HG03354 (cell line): Measurements from ENCODE around the gene XRCC4.

Experiments
- ATAC-seq: cut with Tn5 transposase; IDR thresholded peaks from one replicate; pipeline ENCODE4 v1.9.1; 2021; ENCODE audit warnings: mild to moderate bottlenecking; ENCODE audit not compliant: unreplicated experiment, poor library complexity, severe bottlenecking

Gene XRCC4

DNA sequence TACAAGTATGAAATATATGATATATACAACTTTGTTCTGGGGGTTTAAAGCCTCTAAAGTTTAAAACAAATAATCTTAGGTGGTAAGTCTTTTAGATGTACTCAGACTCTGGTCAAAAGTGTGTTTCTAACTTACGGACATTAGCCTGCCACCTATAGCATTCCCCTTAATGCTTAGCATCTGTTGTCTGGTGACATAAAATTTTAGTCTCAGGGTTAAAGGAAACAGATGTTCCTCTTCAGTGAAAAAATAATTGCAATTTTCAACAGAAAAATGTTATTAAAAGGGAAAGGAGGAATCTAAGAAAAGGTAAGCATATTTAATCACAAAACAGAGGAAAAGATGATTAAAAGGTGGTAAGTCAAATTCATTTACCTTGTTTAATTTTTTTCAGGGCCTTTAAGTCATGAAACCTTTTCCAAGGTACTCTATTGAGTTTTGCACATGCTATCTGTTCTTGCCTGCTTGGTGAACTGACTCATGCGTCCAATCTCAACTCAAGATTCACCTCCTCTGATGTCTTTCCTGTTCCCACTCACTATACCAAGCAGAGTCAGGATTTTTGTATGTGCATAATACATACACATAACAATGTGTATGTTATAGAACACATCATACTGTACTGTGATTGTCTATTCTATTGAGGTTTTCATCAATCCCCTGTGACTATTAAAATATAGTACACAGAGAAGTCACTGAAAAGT is 8.1 kb upstream of the XRCC4 start:
- ATAC-seq = no peak

DNA sequence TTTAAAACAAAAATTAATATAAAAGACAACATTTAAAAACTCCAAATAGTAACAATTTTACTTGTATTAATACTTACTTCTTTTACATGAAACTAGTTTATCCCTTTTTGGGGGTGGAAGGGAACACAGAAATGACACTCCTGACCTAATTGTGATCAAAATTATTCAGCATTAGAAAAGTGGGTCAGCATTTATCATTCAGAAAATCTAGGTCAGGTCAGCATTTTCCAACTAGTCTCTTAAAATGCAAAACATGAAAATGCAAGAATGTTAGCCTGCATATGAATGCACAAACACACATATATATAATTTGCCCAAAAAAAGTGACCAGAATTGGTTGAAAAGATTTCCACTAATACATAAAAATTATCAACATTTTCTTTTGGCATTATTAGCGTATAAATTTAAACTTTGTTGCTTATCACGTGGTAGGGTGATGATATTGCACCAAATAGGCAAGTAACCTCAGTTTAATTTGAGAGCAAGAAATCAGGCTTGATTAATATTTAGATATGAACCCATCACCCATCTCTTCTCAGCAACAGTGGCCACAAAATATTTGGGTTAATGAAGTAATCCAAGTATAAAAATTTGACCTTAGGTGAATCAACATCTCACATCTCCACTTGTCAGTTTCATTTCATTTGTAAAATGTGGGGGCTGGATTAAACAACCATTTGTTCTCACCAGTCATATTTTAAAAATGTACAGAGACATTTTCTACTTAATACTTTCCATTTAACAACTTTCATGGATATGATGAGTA is 5.9 kb upstream of the XRCC4 start:
- ATAC-seq = no peak

GRCh38 chr5:83072966-83073365 is 4.4 kb upstream of the XRCC4 start:
- no peak for ATAC-seq

DNA sequence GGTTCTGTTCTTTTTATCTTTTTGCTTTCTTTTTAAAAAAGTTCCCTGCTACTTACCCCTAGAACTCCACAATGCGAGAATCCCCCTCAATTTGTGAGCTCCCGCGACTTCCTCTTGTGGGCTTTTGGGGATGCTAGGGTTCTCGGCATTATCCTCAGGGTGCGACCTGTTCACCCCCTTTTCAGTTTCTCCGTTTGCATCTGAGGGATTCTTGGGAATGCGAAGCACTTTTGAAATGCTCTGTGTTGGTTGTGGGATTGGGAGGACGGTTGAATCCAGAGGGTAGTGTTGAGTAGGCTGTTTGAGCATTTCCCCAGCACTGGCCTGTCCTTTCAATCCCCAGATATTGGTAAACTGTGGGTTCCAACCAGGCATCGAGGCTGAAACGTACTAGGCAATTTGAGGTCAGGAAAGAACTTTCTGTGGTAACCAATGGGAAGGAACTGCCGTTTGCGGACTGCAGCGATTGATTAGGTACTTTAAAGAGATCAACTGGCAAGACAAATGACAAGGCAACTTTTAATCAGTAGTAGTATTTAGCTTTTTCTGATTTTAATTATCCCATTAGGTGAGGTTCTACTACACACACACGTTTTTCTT is 415 bp downstream of the XRCC4 start:
- peak; percentile 9 for ATAC-seq

DNA sequence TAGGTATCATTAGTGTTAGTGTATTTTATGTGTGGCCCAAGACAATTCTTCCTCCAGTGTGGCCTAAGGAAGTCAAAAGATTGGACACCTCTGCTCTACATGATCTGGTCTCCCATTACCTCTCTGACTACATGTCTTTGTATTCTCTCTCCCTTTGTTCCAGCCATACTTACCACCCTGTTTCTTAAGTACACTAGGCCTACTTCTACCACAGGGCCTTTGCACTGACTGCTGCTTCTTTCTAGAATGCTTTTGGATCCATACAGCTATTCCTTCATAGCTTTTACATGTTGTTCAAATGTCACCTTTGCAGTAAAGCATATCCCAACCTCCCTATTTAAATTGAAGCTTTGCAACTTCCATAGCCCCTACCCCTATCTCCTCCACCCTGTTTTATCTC is 5.4 kb downstream of the XRCC4 start:
- ATAC-seq = no peak

- ATAC-seq = no peak
Observed at GRCh38 chr5:83084336-83084735, 7.0 kb downstream of the XRCC4 start.

GRCh38 chr5:83085106-83085505 is 7.8 kb downstream of the XRCC4 start:
- ATAC-seq = no peak

GRCh38 chr5:83090169-83090568 is 12.8 kb downstream of the XRCC4 start:
- no peak for ATAC-seq

DNA sequence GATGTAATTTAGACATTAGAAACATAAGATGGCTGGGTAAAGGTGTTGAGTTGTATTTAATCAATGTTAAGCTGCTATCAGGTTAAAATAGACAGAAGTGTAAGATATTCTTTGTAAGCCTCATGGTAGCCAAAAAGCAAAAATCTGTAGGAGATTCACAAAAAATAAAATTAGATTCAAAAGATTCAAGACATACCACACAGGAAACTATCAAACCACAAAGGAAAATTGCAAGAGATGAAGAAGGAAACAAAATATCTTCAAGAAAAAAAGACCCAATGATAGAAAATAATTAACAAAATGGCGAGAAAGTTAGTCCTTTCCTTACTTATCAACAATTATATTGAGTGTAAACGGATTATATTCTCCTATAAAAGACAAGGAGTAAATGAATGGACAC is 15.3 kb downstream of the XRCC4 start:
- no peak for ATAC-seq

DNA sequence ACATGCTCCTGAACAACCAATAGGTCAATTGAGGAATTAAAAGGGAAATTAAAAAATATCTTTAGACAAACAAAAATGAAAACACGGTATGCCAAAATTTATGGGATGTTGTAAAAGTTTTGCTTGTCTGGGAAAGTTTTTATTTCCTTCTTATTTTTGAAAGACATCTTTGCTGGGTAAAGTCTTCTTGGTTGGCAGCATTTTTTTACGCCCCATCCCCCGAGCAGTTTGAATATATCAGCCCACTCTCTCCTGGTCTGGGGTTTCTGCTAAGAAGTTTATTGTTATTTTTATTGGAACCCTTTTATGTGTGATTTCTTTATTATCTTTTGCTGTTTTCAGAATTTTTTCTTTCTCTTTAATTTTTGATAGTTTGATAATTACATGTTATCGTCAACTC is 16.3 kb downstream of the XRCC4 start:
- ATAC-seq = no peak

- no peak for ATAC-seq
Observed at GRCh38 chr5:83095163-83095956, 18.0 kb downstream of the XRCC4 start.

- no peak for ATAC-seq
Observed at GRCh38 chr5:83095957-83096539, 18.7 kb downstream of the XRCC4 start.

DNA sequence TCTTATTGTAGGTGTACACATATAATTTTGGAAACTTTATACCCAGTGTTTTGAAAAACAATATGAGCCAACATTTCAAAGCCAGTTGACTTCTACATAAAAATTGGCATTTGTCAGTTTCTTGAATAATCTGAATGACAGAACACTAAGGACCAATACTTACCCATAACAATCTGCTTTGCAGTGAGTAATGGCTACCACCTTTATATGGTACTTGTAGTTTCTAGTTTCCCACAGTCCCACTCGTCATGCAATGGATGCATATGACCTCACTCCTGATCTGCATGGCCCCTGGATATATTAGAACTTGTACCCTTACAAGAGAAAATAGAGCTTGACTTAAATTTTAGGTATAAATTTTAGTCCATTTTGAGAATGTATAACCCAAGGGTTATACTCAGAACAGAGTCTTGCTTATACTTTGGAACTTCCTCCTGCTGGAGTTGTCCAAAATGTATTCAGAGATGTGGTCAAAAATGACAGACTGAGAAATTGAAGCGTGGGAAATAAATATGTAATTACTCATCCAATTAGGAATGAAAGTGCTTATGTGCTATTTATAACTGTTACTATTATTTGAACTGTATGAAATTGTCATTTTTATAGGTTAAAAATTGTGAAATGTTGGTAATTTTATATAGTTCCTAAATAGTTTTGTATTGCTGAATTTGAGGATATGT is 19.5 kb downstream of the XRCC4 start:
- ATAC-seq = no peak

- ATAC-seq = no peak
Observed at GRCh38 chr5:83097689-83098231, 20.4 kb downstream of the XRCC4 start.

DNA sequence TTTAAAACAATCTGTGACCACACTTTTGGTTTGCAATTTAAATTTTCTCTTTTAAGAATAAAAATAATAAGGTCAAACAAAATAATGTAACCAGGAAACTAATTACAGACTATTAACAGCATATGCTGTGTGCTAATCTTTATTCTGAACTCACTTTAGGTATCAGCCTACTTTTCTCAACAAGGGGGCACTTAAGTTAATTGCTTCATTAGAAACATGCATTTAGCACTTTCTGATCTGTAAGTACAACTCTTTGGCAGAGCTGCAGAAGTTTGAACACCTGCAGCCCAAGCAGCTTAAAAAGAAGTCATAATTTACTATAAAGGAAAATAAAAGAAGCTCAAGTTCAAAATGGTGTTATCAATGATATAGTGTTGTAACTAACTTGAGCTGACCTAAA is 21.7 kb downstream of the XRCC4 start:
- ATAC-seq = no peak

- no peak for ATAC-seq
Observed at GRCh38 chr5:83099445-83099844, 22.1 kb downstream of the XRCC4 start.

- ATAC-seq = no peak
Observed at GRCh38 chr5:83101514-83101913, 24.2 kb downstream of the XRCC4 start.

DNA sequence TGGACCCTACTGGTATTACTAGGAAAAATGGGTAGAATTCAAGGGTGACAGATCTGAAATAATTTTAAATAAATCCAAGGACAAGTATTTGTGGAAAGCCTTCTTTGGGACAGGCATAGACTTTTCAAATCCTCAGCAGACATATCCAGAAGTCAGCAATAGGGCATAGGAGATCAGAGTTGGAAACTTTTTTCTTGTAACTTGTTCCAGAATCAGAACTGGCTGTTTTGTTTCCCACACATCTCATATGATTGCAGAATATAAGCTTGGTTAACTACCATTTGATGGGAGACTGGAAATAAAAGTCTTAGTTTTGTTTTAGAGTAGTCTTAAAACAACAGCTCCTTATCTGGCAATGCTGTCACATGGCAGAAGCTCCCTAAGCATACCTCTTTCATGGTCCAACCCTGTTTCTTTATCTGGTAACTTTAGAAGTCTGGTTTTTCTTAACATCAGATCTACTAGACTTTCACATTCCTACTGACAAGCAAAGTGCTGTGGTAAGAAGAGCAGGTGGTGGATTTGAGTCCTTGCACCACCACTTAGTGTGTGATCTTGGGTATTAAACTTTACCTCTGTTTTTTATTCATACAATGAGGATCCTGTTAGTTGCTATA is 25.1 kb downstream of the XRCC4 start:
- ATAC-seq = no peak

DNA sequence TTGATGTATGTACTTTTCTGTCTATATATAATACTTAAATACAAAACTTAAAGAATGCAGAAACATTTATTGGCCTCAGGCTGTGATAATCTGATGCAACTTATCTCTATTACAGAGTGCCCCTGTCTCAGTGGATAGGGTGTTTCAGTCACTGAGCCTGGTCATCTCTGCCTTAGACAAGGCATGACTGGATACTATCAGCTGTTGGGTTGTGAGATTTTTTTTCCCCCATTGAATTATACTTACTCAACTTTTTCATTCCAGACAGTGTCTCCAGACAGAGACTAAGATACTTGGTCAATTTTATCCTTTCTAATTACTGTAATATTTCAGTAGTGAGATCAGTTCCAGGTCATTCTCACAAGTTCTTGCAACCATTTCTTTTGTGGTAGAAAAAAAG is 26.7 kb downstream of the XRCC4 start:
- ATAC-seq = no peak
